HG03442 (cell line): ENCODE measurements around the gene AQP10.
"Not testable (repeated sequence)": the region's sequence is repeated elsewhere in the genome, so short reads cannot be mapped to it uniquely, and the experiment has no call there.

ENCODE experiments used
- ATAC-seq: cut with Tn5 transposase; IDR thresholded peaks from one replicate; pipeline ENCODE4 v1.9.1; 2021; ENCODE audit warnings: mild to moderate bottlenecking, moderate library complexity; ENCODE audit not compliant: unreplicated experiment

The AQP10 gene, protein sequence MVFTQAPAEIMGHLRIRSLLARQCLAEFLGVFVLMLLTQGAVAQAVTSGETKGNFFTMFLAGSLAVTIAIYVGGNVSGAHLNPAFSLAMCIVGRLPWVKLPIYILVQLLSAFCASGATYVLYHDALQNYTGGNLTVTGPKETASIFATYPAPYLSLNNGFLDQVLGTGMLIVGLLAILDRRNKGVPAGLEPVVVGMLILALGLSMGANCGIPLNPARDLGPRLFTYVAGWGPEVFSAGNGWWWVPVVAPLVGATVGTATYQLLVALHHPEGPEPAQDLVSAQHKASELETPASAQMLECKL

DNA sequence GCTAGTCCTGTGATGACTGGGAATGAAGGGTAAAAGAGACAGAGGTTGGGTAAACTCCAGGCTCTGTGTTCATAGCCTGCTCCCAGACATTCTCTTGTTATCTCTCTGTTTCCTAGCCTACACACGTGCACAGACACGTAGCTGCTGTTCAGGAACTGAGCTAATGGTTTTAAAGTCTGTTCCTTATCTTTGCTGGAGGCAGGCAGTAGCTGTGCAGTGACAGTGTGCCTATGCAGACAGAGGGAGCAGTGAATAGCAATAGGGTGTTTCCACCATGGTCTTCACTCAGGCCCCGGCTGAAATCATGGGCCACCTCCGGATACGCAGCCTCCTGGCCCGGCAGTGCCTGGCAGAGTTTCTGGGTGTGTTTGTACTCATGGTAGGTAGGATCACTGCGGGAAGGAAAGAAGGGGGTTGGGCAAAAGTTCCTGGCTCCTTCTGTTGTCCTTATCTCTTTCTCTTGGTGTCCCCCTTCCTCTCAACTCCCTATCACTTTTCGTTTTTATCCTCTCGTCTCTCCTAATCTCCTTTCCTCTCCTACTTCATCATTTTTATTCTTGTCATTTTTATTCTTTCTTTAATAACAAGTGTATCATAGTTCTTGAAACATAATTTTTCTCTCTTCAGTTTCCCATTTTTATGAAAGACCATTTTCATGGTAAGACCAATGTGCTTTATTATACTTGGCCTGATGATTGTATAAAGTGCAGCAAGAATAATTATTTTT is at the start of gene AQP10:
AQP10 (plus strand) TSS at position 212 of the 727 bp plus-strand sequence; CDS start at position 275, 63 bp downstream.
- ATAC-seq: no peak

DNA sequence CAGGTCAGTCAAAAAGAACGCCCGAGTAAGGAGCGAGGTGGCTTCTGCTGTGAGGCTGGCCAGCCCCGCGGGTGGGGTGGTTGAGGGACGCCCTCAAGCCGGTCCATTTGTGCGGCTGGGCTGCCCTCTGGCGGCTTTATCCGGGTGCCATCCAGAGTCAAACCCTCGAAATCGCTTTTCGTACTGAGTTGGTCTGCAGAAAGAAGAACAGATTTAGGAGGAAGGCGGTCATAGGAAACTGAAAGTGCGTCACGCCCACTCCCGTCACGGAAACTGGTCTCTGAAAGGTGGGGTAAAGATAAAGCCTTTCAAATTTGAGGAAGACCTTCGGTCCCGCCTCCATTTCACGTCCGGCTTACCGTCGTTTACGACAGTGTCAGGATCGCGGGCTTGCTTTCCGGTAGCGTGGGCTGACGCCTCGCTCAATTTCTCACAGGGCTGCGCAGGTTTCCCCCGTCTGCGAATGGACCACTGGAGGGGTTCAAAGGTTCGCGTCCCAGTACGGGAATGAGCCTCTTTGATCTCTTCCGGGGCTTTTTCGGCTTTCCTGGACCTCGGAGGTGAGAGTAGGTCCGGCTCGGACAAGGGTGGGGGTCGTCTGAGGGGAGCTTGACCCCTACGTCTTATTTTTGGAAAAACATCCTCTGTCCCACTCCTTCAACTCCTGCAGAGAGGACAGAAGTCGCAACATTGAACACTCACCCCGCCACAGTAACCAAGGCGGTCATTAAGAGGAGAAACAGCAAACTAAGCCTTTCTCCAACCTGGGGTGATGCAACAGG is 48.5 kb upstream of the AQP10 start, which contains the start of gene HAX1:
HAX1 (plus strand) TSS at position 413 of the 782 bp plus-strand sequence; CDS start at position 508, 95 bp downstream.
- ATAC-seq: peak; percentile 82

DNA sequence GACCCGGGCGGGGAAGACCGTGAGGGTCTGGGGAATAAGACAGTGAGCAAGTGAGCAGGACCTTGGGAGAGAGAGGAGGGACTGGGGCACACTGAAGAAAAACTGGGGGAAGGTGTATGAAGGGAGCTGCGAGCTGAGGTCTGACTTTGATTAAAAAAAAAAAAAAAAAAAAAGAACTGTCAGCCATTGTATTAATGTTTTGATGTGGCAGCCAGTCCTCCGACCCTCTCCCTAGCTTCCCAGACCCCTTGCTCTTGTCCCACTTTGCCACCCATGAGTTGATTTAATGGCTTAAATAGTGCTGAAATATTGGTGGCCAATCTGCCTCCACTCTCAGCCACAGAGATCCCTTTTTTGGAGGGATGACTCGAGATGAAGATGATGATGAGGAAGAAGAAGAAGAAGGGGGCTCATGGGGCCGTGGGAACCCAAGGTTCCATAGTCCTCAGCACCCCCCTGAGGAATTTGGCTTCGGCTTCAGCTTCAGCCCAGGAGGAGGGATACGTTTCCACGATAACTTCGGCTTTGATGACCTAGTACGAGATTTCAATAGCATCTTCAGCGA is 47.8 kb upstream of the AQP10 start:
- ATAC-seq: no peak

DNA sequence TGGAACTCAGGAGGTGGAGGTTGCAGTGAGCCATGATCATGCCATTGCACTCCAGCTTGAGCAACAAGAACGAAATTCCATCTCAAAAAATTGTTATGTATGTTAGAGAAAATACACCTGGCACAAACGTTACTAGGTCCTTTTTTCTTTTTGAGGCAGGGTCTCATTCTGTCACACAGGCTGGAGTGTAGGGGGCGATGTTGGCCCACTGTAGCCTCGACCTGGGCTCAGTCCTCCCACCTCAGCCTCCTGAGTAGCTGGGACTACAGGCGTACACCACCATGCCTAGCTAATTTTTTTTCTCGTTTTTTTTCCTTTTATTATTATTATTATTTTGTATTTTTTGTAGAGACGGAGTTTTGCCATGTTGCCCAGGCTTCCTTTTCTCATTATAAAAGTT is 44.1 kb upstream of the AQP10 start:
- ATAC-seq: no peak

DNA sequence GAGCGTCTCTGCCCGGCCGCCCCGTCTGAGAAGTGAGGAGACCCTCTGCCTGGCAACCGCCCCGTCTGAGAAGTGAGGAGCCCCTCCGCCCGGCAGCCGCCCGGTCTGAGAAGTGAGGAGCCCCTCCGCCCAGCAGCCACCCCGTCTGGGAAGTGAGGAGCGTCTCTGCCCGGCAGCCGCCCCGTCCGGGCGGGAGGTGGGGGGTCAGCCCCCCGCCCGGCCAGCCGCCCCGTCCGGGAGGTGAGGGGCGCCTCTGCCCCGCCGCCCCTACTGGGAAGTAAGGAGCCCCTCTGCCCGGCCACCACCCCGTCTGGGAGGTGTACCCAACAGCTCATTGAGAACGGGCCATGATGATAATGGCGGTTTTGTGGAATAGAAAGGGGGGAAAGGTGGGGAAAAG is 33.3 kb upstream of the AQP10 start:
- not testable (repeated sequence) for ATAC-seq

DNA sequence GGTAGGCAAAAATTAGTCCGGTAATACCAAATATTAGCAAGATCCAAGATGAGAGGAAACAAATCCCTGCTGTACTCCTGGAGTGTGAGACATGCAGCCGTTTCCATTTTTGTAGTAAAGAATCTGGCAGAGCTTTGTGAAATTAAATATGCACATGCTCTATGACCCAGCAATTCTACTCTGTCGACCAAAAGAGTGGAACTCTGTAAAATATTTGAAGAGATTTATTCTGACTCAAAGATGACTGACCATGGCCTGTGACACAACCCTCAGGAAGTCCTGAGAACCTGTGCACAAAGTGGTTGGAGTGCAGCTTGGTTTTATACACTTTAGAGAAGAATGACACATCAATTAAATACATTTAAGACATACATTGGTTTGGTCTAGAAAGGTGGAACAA is 32.2 kb upstream of the AQP10 start:
- ATAC-seq: no peak

DNA sequence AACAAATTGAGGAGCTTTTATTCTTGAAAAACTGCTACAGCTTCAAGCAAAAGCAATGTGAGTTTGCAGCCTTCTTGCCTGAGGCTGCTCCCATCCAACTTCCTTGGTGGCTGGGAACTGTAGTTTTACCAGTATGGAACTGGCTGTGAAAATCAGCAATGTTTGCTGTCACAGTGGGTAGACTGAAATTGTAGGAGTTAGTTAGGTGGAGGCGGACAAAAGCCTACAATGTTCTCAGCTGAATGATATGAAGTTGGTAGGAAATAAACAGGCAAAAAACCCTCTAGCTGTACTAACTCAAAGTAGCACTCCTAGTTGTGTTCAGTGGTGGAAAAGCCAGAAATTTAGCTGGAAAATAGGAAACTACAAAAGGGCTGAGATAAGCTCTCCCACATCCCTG is 30.0 kb upstream of the AQP10 start:
- no peak for ATAC-seq

DNA sequence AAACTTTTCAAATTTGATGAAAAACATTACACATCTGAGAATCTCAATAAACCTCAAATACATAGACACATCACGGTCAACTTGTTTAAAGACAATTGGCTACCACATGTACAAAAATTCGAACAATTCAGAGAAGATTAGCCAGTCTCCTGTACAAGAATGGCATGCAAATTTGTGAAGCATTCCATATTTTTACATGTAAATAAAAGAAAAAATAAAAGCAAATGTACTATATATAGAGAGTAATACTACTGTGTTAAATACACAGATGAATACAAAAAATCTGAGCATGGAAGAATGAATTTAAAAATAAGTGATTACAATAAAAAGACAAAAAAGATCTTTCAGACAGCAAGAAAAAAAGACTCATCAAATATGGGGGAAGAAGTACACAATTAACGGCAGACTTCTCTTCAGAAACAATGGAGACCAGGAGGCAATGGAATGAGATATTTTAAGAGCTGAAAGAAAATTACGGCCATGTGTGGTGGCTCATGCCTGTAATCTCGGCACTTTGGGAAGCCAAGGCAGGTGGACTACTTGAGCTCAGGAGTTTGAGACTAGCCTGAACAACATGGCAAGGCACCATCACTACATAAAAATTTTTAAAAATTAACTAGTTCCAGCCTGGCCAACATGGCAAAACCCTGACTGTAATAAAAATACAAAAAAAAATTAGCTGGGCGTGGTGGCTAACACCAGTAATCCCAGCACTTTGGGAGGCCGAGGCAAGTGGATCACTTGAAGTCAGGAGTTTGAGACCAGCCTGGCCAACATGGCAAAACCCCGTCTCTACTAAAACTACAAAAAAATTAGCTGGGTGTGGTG is 25.3 kb upstream of the AQP10 start:
- ATAC-seq: no peak

DNA sequence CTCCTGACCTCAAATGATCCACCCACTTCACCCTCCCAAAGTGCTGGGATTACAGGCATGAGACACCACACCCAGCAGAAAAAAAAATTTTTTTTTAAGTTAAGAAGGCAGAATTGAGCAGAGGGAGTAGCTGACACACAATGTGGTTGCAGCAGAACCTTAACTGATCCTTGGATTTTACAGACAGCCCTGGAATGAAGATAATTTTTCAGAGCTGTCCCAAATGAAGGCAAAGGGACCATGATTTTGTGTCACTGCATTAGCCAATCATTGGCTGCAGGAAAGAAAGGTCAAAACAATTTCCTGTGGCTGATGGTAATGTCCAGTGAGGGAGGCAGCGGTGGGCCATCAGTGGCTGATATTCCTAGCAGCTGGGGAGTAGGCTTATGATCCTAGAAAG is 19.3 kb upstream of the AQP10 start:
- ATAC-seq: no peak

DNA sequence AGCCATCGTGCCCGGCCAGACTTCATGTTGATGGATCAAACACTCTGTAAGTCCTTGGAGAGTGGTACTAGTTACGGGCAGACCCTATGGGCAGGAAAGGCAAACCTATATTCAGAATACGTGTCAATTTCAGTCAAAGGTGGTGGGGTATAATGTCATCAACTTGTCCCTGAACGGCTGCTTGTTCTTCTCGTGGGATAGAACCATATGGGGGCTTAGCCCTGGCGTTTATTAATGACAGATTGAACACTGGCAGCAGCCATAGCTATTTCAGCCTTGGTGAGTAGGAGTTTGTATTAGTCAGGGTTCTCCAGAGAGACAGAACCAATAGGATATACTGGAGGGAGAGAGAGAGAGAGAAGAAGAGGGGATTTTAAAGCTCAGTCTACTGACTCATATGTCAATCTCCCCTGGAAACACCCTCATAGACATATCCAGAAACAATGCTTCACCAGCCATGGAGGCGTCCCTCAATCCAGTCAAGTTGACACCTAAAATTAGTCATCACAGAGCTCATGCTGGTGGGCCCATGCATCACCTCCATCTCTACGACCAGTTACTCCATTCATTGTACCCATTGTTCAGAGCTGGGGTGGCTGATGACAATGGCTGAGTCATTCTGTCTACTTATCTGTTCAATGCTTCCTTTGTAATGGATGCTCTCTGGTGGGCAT is 16.1 kb upstream of the AQP10 start:
- no peak for ATAC-seq

DNA sequence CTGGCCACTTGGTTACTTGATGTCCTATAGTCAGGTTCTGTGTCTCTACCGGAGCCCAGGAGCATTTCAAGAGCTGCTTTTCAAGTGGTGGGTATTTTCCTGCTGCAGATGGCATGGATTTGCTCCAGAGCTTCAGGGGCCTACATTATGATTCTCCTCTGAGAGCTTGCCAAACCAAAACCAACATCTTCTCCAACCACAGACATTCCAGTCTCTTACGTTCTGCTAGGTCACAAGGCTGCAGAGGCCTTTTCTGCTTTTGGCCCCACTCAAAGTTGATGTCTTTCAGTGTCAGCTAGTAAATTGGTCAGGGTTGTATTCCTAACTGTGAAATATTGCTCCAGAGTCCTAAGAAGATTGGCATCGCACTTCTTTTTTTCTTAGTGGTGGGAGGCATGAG is 14.7 kb upstream of the AQP10 start:
- no peak for ATAC-seq

DNA sequence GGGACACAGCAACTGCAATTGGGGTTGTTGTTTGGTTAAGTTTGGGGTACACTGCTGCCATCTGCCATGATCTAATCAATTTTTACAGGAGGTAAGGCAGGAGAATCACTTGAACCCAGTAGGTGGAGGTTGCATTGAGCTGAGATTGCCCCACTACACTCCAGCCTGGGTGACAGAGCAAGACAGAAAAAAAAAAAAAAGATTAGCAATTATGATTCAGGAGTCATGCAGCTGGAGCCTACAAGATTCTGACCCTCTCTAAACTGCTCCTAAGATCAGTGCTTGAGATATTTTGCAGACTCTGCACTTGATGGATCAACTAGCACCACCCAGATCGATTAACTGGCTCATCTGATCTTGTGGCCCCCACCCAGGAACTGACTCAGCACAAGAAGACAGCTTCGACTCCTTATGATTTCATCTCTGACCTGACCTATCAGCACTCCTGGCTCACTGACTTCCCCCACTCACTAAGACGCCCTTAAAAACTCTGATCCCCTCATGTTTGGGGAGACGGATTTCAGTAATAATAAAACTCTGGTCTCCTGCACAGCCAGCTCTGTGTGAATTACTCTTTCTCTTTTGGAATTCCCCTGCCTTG is 13.1 kb upstream of the AQP10 start:
- ATAC-seq: not testable (repeated sequence)

DNA sequence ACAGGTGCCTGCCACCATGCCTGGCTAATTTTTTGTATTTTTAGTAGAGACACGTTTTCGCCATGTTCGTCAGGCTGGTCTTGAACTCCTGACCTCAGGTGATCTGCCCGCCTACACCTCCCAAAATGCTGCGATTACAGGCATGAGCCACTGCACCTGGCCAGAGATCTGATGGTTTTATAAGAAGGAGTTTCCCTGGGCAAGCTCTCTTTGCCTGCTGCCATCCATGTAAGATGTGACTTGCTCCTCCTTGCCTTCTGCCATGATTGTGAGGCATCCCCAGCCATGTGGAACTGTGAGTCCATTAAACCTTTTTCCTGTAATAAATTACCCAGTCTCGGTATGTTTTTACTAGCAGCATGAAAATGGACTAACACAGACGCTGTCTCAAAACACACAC is 11.8 kb upstream of the AQP10 start:
- ATAC-seq: not testable (repeated sequence)

DNA sequence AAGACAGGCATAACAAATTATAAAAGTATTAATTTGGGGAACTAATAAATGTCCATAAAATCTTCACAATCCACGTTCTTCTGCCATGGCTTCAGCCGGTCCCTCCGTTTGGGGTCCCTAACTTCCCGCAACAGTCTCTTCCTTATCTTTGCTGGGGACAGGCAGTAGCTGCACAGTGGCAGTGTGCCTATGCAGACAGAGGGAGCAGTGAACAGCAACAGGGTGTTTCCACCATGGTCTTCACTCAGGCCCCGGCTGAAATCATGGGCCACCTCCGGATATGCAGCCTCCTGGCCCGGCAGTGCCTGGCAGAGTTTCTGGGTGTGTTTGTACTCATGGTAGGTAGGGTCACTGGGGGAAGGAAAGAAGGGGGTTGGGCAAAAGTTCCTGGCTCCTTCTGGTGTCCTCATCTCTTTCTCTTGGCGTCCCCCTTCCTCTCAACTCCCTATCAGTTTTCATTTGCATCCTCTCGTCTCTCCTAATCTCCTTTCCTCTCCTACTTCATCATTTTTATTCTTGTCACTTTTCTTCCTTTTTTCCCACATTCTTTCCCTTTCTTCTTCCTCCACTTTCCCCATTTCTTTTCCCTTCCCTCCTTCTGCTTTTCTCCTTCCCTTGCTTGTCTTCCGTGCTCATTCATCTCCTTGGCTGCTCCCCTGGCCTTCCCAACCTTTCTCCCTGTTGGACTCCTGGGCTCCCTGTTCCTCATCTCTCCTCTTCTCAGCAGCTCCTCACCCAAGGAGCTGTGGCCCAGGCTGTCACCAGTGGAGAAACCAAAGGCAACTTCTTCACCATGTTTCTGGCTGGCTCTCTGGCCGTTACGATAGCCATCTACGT is 8.4 kb upstream of the AQP10 start:
- not testable (repeated sequence) for ATAC-seq

DNA sequence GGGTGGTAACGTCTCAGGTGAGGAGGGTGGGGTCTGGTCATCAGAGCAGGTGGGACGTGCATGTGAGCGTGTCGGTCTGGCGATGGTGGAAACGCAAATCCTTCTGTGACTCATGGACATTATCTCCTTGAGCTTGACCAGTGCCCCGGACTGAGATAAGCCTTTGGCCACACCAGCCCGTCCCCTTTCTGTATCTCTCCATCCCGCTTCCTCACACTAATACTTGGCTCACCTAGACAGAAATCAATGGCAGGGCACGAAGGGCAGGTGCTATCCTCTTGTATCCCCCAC is 7.9 kb upstream of the AQP10 start:
- ATAC-seq: no peak

DNA sequence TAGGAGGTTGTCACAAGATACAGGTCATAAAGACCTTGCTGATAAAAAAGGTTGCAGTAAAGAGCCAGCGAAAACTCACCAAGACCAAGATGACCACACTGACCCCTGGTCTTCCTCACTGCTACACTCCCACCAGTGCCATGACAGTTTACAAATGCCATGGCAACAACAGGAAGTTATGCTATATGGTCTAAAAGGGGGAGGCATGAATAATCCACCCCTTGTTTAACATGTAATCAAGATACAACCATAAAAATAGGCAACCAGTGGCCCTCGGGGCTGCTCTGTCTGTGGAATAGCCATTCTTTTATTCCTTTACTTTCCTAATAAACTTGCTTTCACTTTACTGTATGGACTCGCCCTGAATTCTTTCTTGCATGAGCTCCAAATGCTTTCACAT is 6.7 kb upstream of the AQP10 start:
- not testable (repeated sequence) for ATAC-seq

DNA sequence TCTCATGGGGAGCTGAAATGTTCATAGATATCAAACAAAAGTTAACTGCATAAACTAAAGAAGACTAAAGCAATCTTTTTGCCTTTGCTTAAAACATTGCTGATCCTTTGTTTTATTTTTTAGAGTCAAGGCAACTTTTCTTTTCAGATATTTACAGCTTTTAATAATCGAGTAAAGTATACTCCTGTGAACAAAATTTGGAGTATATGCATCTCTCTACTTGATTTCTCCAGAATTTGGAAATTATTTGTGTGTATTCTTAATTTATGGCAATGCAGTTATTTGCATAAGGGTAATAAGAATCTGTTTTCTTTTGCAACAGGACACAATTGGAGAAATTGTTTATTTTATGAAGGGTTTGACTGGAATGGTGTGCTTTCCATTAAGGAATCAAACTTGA is 4.2 kb upstream of the AQP10 start:
- no peak for ATAC-seq

DNA sequence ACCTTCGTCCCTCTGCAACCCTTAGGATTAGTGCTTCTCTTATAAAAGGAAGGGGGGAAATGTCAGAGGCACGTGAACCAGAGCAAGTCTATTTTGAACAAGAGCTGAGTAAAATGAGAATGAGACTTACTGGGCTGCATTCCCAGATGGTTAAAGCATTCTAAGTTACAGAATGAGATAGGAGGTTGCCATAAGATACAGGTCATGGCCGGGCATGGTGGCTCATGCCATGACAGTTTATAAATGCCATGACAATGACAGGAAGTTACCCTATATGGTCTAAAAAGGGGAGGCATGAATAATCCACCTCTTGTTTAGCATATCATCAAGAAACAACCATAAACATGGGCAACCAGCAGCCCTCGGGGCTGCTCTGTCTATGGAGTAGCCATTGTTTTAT is 2.5 kb upstream of the AQP10 start:
- no peak for ATAC-seq

DNA sequence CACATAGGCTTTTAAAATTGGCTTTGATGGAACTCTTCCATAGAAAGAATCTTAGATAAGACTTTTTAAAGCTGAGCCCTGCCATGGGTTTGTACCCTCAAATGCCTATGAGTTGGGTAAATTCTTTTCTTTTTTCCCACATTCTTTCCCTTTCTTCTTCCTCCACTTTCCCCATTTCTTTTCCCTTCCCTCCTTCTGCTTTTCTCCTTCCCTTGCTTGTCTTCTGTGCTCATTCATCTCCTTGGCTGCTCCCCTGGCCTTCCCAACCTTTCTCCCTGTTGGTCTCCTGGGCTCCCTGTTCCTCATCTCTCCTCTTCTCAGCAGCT is 679 bp downstream of the AQP10 start:
- ATAC-seq: not testable (repeated sequence)
